IPS-NIHi7 (cell line): Measurements from ENCODE around the gene RCSD1.
"Not testable (repeated sequence)": the region's sequence is repeated elsewhere in the genome, so short reads cannot be mapped to it uniquely, and the experiment has no call there.

ENCODE experiments used
- DNase-seq: peaks from one replicate; pipeline ENCODE4 v3.0.0; 2012; ENCODE audit warnings: mixed read lengths; ENCODE audit errors: extremely low spot score

The RCSD1 gene

DNA sequence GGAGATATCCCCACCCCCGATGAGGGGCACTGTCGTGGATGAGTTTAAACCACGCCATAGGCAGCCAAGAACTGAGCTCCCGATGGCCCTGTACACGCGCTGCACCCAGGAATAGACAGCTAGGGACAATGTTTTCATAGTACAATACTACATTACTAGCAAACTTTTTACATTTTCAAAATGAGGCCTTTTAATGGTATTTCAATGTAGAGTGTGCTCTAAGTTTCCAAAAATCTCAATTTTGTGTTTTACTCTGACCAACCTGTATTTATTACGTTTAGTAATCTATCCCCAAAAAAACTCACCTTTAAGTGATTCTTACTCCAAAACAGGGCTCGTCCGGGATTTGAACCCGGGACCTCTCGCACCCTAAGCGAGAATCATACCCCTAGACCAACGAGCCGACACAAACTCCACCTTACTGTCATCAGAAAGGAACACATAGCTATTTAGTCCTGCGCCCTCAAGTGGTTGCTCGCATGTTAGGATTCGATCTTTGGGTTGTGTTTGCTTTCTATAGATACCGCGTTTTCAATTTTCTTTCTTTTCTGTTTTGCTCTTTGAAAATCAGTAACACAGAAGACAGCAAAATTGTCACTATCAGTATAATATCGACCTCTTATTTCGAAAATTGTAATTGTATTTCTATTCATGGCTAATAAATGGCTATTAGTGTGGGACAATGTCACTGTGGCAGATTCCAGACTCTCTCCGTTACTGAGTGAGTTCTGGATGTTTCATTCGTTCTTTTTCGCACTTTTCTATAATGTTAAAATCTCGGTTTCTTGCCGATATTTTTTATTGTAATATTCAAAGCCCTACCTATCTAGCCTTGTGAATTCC, 85.3 kb downstream of the RCSD1 start:
- DNase-seq, result peak; percentile 55

DNA sequence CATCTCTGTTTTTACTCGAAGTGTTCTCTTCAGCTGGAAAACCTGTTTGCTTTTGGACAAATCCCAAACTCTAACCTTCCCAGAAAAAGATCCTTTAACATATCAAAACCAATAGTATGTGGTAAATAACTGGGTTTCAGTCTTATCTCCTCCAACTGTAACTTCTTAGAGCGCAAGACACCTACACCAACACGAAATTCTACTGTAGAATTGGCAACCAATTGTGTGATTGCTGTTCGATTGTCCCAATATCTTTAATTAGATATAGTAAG, 85.9 kb downstream of the RCSD1 start:
- DNase-seq, result no peak

DNA sequence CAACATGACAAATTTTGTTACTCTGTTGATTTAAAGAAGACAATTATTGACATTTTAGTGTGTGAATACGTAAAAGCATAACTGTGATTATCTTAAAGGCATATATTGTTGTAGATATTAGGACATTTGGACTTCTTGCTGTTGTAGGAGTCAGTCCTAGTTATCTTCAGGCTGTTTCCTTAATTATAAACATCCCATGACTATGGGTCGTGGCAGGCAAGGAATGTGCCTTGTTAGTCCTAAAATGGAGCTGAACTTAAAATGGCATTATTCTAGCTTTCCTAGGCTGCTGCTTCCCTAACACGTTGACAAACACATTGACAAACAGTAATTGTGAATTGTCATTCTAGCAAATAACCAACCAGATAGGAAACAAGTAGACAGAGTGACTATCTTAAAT, 87.3 kb downstream of the RCSD1 start:
- no peak for DNase-seq

DNA sequence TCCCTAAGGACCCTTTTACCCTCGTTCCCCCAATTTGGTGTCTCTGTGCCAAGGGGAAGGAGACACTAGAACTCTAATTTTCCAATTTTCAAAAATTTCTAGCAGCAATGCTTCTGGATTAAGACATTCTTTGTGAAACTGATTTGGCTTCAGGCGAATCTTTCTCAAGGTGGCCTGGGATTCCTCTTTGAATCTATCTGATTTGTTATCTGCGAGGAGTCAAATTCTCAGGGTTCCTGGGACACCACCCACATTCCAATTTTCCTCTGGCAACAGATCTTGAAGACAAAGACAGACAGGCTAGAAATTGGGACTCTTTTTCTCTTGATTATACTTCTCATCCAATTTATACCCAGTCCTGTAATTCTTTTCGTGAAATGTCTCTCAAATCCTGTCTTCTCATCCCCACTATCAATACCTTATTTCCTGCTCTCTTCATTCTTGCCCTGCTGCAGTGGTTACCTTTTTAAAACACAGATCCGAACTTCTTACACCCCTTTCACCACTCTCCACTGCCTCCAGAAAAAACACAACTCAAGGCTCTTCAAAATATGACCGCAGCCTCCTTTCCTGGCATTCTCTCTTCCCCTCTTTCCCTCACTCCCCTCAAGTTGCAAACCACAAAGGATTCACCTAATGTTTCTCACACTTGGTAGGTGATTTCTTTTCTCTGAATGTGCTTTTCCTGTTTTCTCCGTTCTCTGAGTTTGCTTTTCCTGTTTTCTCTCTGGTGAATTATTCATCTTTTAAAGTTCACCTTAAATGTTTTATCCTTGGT, 89.1 kb downstream of the RCSD1 start:
- DNase-seq, result no peak

DNA sequence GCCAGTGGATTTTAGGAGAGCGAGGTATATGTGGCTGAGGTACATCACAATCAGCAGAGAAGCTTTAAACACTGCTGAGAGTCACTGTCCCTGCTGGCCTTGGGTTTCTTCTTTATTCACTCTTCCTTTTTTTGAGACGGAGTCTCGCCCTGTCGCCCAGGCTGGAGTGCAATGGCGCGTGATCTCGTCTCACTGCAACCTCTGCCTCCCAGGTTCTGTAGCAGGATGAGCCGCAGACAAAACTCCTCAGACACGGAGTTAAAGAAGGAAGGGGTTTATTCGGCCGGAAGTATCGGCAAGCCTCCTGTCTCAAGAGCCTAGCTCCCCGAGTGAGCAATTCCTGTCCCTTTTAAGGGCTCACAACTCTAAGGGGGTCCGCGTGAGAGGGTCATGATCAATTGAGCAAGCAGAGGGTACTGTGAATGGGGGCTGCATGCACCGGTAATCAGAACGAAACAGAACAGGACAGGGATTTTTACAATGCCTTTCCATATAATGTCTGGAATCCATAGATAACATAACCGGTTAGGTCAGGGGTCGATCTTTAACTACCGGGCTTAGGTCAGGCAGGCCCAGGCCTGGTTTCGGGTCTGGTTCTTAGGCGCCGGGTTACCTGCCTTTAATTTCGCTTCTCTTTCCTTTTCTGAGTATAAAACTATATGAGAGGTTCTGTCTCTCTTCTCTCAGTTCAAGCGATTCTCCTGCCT, 89.8 kb downstream of the RCSD1 start:
- not testable (repeated sequence) for DNase-seq

DNA sequence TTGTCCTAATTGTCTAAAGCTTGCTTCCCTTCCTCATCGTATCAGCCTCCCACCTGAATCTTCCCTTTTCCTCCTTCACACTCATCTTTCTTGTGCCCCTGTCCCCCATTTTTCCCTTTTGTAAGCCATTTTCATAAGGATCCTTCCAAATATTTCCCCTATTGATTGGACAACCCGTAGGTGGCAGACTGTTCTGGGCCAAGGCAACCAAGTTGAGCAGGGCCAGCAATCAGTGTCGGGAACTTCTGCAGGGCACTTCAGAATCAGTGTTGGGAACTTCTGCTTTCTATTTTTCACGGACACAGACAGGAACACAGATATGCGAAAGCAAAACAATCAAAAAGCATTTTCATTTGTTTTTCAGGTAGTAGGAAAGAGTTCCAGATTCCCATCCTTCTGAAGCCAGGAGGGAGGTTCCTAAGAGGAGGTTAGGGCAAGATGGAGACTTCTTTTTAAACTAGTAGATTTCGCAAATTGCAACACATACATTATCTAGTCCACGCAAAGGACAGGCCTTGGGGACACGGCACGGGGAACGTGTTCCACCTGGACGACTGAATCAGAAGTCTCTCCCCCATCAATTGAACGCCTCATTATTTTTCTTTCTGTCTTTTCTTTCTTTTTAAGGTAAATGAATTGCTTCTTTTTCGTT, 91.1 kb downstream of the RCSD1 start:
- DNase-seq, result no peak

DNA sequence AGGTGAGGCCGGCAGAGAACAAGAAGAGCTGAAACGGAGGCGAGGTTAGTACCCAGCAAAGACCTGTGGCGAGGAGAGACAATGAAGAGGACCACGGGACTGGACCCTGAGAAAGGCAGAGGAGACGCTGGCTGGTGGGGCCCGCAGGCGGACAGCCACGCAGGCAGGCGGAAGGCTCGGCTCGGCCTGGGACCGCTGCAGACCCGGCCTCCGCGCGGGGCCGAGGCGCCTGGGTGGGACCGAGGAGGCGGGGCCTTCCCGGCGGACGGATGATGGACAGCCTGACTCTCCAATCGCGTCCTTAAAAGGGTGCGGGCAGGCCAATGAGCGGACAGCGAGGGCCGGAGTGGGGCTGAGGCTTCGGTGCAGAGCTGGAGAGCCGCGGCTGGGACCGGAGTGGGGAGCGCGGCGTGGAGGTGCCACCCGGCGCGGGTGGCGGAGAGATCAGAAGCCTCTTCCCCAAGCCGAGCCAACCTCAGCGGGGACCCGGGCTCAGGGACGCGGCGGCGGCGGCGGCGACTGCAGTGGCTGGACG, 91.7 kb downstream of the RCSD1 start, which contains the start of gene MPZL1:
TSS of gene MPZL1 (plus strand) at position 366 of the 535 bp plus-strand sequence. CDS start 170 bp downstream, outside the sequence.
- DNase-seq, result peak; percentile 97

DNA sequence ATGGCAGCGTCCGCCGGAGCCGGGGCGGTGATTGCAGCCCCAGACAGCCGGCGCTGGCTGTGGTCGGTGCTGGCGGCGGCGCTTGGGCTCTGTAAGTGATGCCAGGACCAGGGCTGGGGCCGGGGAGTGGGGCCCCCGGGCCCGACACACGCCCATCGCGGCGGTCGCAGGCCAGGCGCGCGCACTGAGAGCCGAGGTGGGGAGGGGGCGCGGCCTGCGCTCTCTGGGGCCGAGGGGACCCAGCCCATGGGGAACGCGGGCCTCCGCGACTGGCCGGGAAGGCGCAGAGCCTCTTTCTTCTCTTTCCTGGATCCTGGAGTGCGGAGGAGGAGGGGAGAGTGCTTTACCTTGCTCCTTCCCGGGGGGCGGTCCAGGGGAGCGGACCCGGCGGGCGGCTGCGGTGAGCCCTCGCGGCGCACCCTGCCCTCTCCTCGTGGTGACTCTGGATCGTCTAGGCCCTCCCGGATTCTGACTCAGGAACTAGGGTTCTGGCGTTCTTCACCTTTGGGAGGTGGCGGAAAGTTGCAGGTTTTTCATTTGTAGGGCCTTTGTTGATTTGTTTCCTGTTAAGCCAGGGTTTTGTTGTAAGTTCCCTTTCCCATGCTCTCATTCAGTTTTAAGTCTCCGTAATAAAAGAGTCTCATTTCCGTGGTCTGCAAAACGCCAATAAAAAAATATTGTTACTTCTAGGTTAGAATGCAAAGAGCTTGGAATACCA, 92.3 kb downstream of the RCSD1 start:
- peak; percentile 55 for DNase-seq

DNA sequence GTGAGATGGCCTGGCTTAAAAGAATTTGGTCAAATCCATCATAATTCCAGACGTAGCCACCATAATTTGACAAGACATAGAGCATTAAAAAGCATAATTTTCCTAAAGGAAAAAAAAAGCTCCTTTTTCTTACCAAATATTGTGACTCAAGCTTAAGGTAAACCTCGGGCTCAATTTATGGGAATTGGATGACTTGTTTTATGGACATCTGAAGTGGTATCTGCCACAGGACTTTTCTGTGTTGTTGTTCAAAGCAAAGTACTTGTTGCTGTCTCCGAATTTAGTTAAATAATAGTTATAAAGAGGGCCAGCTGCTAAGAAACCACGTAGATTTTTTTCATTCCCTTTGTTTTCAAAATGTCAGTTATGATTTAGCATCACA, 92.8 kb downstream of the RCSD1 start:
- no peak for DNase-seq

DNA sequence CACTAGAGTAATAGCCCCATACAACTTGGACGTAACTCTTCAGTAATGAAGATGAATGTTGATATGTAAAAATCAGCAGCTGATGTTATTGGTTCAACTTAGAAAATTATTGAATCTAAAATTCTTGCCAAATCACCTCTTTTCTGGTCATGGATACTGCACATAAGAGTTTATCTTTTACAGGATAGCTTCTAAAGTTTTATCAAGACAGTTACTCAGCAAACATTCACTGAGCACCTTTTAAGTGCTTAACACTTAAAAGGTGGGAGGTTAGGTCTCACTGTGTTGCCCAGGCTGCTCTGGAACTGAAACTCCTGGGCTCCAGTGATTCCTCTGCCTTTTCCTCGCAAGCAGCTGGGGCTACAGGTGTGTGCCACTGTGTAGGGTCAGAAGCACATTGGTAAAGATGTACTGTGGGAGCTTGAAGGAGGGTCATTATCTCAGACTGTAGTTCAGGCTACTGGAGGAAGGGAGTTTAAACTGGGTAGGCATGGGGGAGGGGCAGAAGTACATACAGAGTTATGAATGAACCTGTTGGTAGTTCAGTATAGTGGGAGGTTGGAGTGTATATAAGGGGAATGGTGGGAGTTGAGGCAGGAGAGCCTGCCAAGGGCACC, 93.8 kb downstream of the RCSD1 start:
- DNase-seq, result no peak

DNA sequence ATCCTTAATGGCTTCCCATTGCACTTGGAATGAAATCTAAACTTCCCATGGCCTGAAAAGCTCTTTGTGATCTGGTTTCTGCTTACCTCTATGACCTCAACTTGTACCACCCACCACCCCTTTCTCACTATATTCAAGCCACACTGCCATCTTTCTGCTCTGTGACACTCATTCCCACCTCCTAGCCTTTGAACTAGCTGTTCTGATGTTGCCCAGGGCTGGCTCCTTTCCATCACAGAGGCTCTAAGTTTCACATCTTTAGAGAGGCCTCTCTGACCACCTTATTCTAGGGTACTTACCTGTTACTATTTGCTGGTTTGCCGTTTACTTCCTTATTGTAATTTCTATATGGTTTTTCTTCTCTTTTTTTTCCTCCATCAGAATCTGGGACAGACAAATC, 96.0 kb downstream of the RCSD1 start:
- no peak for DNase-seq

DNA sequence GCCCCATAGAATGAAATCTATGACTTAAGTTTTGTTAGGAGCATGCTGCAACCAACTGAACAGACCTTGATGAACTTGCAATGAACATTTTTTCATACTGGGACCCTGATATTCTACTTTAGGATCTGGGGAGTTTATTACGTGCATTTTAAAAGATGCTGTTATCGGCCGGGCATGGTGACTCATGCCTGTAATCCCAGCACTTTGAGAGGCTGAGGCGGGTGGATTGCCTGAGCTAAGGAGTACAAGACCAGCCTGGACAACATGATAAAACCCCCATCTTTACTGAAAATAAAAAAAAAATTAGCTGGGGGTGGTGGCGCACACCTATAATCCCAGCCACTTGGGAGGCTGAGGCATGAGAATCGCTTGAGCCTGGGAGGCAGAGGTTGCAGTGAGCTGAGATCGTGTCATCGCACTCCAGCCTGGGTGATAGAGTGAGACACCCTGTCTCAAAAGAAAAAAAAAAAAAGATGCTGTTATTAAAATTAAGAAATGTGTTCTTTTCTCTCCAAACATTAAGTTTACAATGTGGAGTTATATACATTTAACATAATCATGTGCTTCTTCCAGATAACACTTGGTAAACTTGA, 98.9 kb downstream of the RCSD1 start:
- DNase-seq, result no peak

DNA sequence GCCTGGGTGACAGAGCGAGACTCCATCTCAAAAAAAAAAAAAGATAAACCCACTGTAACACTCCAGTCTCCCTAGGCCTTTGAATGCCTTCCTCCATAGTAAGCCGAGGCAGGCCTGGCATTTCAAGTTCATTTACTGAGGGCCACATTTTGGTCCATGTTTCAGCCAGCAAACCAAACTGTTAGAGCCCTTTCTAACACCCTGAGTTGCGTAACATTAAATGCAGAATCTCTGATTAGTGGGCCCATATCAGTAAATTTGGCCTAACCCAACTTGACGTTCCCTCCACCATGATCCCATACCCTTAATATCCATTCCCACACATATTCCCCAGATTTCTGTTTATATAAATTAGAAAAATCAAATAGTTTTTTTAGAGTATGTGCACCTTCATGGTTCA, 104.2 kb downstream of the RCSD1 start:
- no peak for DNase-seq

DNA sequence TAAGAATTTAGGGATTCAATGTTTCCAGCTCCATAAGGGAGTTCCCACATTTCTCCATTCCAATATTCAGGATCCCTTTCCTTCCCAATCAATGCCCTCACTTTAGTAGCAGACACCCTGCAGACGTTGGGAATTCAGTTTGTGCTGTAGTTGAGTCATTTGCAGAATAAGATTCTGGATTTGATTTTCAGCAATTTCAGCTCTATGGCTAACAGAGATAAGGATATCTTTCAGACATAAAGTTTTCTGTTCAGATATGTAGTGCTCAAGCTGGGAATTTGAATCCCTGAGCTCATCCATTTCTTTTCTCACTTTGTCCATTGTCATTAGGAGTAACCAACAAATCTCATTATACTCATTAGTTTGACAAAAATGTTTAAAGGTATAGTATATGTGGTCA, 104.8 kb downstream of the RCSD1 start:
- DNase-seq, result no peak

DNA sequence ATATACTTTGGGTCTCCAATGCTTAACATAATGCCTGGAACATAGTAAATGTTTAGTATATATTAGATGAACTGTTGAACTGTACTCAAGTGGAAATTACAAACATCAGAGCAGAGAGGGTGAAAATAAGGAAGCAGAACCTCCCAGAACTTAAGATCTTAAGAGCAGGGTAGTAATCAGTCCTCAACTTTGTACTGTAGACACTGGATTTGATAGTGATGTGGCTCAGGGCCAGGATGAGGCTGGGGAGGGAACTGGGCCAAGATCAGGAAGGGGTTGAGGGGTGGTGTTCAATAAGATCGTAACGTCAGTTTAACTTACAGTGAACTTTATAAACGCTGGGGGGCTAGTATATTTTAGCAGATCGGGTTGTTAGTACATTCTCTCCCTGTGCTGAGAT, 107.1 kb downstream of the RCSD1 start:
- no peak for DNase-seq

DNA sequence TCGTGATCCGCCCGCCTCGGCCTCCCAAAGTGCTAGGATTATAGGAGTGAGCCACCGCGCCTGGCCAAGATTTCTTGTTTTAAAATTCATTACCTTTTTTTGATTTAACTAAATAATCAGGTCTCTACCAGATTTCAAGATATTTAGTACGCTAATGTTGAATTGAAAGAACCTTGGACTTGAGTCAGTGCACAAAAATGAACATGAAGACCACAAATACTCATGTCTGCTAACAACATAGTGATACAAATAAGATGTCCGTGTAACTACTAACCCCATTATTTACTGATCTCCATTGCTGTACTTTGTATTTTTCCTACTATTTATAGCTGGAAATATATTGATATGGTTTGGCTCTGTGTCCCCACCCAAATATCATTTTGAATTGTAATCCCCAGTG, 108.1 kb downstream of the RCSD1 start:
- no peak for DNase-seq

DNA sequence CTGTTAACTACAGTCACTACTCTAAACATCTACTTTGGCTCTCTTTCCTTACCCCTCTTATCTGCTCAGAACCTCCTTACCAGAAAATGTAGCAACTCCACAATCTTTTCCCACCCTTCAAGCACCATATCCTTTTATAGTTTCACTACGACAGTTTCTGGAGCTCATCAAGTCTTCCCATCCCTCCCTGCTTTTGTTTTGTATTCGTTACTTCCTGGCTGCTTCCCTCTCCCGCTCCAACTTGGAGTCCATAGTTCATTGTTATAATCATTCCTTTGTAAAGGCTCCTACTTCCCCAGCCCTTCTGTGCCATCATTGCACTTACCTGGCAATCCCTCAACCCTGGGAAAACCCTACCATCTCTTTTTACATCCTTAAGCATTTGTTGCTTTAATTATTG, 109.7 kb downstream of the RCSD1 start:
- DNase-seq, result no peak

DNA sequence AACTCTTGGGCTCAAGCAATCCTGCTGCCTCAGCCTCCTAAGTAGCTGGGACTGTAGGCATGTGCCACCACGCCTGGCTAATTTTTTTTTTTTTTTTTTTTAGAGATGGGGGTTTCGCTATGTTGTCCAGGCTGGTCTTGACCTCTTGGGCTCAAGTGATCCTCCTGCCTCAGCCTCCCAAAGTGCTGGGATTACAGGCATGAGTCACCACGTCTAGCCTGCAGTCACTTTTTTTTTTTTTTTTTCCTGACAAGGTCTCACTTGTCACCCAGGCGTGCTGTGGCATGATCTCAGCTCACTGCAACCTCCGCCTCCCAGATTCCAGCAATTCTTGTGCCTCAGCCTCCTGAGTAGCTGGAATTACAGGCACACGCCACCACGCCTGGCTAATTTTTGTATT, 111.1 kb downstream of the RCSD1 start:
- not testable (repeated sequence) for DNase-seq

DNA sequence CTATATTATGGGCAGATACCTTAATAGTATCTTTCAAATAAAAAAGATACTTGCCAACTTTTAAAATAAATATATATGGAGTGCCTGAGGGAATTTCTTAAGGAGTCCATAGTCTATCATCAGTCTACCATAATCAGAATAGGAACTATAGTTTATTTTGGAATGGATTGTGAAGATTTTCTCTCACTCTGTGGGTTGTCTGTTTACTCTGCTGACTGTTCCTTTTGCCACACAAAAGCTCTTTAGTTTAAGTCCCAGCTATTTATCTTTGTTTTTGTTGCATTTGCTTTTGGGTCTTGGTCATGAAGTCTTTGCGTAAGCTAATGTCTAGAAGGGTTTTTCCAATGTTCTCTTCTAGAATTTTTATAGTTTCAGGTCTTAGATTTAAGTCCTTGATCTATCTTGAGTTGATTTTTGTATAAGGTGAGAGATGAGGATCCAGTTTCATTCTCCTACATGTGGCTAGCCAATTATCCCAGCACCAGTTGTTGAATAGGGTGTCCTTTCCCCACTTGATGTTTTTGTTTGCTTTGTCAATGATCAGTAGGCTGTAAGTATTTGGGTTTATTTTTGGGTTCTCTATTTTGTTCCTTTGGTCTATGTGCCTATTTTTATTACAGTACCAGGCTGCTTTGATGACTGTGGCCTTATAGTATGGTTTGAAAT, 112.5 kb downstream of the RCSD1 start:
- DNase-seq, result not testable (repeated sequence)

DNA sequence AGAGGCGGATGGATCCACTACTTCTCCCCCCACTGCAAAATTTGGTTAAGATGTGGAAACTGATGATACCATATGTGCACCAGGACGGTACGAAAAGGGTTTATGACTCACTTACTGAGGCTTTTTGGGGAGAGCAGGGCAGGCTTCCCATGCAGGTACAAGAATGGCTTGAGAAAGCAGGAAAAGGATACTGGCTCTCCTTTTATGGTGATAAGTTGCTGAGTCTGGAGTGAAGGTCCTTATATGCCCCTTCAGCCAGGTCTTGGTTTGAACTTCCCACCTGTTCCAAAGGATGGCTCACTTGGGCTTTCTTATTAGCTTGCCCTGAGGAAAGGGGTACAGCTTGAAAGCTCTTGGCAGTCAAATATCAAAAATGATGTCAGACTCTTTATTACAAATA, 114.9 kb downstream of the RCSD1 start:
- no peak for DNase-seq
